ENCODE measurements around the gene ALDH6A1. TPM values are rescaled to one million over a fixed set of nuclear protein-coding genes. Genes with fewer than 3 reads are reported as not detected.
A peak's percentile ranks its signal among the peaks of the same experiment; 100 is the strongest.

The ALDH6A1 gene
- total and polyA plus RNA-seq, 2 of the 13 experiments (the other 11 are each of a cell fraction or from before 2014, with no cell fraction given): 26.9 to 49.9 TPM

DNA sequence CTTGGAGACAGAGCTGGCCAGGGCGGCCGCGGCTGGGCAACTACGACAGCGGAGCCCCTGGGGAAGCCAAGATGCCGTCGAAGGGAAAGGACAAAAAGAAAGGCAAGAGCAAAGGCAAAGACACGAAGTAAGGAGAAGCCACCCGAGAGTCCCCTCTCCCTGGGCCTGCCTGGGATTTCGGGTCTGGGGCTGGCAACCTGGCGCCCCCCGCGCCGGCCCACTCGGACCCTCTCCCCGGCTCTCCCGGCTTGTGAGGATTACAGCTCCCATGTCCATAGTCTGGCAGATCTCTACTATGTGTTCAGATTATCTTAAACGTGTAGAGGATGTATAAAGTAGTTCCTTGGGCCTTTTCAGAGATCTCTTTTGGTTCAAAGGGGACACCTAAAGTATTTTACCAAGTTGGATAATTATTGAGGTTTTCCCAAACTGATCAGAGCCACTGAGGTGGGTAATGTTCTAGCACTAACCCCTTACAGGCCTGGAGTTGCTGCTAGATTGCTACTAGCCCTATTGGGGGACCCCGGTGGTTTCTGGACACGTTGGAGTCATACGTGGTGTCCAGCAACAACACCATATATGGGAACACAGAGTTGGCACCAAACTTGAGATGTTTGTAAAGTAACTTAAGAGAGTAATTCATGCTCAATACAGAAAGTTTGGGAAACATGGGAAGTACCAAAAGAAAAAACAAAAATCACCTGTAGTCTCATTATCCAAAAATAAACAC is 64.7 kb downstream of the ALDH6A1 start (continued):
- TF ChIP-seq, protein P1, sequence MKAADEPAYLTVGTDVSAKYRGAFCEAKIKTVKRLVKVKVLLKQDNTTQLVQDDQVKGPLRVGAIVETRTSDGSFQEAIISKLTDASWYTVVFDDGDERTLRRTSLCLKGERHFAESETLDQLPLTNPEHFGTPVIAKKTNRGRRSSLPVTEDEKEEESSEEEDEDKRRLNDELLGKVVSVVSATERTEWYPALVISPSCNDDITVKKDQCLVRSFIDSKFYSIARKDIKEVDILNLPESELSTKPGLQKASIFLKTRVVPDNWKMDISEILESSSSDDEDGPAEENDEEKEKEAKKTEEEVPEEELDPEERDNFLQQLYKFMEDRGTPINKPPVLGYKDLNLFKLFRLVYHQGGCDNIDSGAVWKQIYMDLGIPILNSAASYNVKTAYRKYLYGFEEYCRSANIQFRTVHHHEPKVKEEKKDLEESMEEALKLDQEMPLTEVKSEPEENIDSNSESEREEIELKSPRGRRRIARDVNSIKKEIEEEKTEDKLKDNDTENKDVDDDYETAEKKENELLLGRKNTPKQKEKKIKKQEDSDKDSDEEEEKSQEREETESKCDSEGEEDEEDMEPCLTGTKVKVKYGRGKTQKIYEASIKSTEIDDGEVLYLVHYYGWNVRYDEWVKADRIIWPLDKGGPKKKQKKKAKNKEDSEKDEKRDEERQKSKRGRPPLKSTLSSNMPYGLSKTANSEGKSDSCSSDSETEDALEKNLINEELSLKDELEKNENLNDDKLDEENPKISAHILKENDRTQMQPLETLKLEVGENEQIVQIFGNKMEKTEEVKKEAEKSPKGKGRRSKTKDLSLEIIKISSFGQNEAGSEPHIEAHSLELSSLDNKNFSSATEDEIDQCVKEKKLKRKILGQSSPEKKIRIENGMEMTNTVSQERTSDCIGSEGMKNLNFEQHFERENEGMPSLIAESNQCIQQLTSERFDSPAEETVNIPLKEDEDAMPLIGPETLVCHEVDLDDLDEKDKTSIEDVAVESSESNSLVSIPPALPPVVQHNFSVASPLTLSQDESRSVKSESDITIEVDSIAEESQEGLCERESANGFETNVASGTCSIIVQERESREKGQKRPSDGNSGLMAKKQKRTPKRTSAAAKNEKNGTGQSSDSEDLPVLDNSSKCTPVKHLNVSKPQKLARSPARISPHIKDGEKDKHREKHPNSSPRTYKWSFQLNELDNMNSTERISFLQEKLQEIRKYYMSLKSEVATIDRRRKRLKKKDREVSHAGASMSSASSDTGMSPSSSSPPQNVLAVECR (CRISPR knock-in tag; IDR thresholded peaks at IDR 0.05; ENCODE audit: borderline replicate concordance): peak; percentile 81; the same call in 1 of the 2 replicates
- TF ChIP-seq SP1 (IDR thresholded peaks at IDR 0.05): no peak
- no peak for TF ChIP-seq SP1 (CRISPR knock-in tag; IDR thresholded peaks at IDR 0.05)
- TF ChIP-seq RFX3 (CRISPR knock-in tag; IDR thresholded peaks at IDR 0.05): peak; percentile 90

DNA sequence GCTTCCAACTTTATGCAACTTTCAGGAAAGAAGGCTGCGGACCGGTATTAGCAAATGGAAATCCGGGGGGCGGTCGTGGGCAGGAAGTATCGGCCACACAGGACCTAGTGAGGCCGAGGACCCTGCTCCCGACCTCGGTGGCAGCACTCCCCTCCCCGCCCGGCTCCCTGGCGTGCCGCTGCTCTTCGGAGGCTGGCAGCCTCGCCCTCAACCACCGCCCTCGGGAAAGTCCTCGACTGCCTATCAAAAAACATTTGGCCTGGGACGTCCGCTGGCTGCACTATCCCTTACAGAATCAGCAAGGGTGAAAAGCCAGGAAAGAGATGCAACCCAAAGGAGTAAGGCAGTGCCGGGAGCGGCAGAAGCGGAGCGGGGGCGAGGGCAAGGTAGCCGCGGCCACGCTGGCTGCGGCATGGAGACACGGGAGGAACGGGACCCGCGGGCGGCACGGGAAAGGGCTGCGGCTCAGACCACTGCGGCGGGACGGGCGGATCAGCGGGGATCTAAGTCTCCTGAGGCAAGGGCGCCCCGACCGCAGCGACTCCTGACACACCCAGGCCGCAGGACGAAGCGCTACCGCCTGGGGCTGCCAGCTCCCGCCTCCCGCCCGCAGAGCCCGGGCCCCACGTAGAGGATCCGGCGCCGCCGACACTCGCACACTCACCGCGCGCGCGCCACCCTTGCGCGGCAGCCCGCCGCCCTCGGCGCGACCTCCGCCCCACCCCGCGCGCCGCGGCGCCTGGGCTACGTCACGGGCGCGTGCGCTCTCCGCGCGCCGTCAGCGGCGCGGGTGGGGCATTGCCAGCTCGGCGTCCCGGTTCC is 65.5 kb downstream of the ALDH6A1 start, which contains the start of the genes BBOF1 and ENTPD5:
BBOF1 (plus strand) TSS at position 764 of the 822 bp plus-strand sequence. CDS start 130 bp downstream, outside the sequence.
ENTPD5 (minus strand) TSS at position 703 of the 822 bp plus-strand sequence. CDS start 31,186 bp downstream, outside the sequence.
- under 1% methylated on average over 33 of the region's 93 CpGs for WGBS (ENCODE audit: low lambda C conversion rate)
- Histone ChIP-seq H3K4me1 (ENCODE audit: insufficient read depth, low read length) (peaks cover 70% of the 10 kb centered on the region), H3K27ac (ENCODE audit: extremely low read length, insufficient read depth, low read length) (peak within 1 kb of the TSS; percentile 96), H3K4me2 (ENCODE audit: low read depth, low read length) (peak within 1 kb of the TSS; percentile 94), H3K9ac (ENCODE audit: insufficient read depth, low read depth, low read length) (peak within 1 kb of the TSS; percentile 99), H3K79me2 (ENCODE audit: insufficient read depth, low read length) (peaks cover 19% of the 10 kb centered on the region), H3K4me3 (replicated peaks in 1 of 3; ENCODE audit: insufficient read depth in 1 of 3, low read depth in 2 of 3, low read length in 3 of 3) (peak within 1 kb of the TSS; percentile 82 to 91 (median 89)), H3K9me3 (ENCODE audit: low read length) (no peaks in the 10 kb centered on the region), H3K36me3 (replicated peaks in 1 of 2; ENCODE audit: control insufficient read depth in 1 of 2, insufficient read depth in 2 of 2, low read length in 2 of 2) (no peaks in the 10 kb centered on the region), H2AFZ (ENCODE audit: low read length) (peak within 1 kb of the TSS; percentile 80), H3K27me3 (ENCODE audit: control insufficient read depth in 1 of 2, insufficient read depth in 2 of 2, low read length in 2 of 2) (no peaks in the 10 kb centered on the region), H4K20me1 (ENCODE audit: insufficient read depth, low read length) (no peaks in the 10 kb centered on the region)
- BruUV-seq (replicated peaks): no TSS peak
- in situ Hi-C loops (cut with HindIII; ENCODE audit: extremely low pct_ligation_motif_present, low pct_unique_long_range_greater_than_20kb) (loop anchor here (5.0 kb wide), 1 partner anchor 66 kb away; the partner anchor contains the start of genes COQ6 and FAM161B), intact Hi-C loops (cut with micrococcal nuclease; ENCODE audit: unreplicated experiment) (loop anchor here (1.0 kb wide), 1 partner anchor 21 kb away; no protein-coding TSS in a partner anchor)
- ATAC-seq: peak; percentile 86
- no peak for FAIRE-seq
- CTCF ChIA-PET (ENCODE audit: low intra/inter-chr PET ratio, low total read pairs): no interaction called here
- POLR2A ChIA-PET: interaction anchor here (0.7 to 2.2 kb wide), 10 partner anchors 14 to 167 kb away, joined by 3 to 70 read pairs (median 6); partner anchors contain the start of genes COQ6, FAM161B, PTGR2 and ZNF410
- DNase-seq (ENCODE audit: low spot score): peak; percentile 61
- TF ChIP-seq TP53 (CRISPR knock-in tag; conservative IDR thresholded peaks at IDR 0.05): no peak
- peak; percentile 47; the same call in 1 of the 2 replicates for TF ChIP-seq HIVEP1 (CRISPR knock-in tag; IDR thresholded peaks at IDR 0.05)
- TF ChIP-seq, protein P2, sequence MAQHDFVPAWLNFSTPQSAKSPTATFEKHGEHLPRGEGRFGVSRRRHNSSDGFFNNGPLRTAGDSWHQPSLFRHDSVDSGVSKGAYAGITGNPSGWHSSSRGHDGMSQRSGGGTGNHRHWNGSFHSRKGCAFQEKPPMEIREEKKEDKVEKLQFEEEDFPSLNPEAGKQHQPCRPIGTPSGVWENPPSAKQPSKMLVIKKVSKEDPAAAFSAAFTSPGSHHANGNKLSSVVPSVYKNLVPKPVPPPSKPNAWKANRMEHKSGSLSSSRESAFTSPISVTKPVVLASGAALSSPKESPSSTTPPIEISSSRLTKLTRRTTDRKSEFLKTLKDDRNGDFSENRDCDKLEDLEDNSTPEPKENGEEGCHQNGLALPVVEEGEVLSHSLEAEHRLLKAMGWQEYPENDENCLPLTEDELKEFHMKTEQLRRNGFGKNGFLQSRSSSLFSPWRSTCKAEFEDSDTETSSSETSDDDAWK (CRISPR knock-in tag; IDR thresholded peaks at IDR 0.05): no peak
- TF ChIP-seq KLF15 (CRISPR knock-in tag; IDR thresholded peaks at IDR 0.05; ENCODE audit: borderline replicate concordance): peak; percentile 52; the same call in 1 of the 2 replicates
- 0 out of 2 replicates have a peak, but pooled peaks have one; percentile 60 for TF ChIP-seq NFATC3 (CRISPR knock-in tag; IDR thresholded peaks at IDR 0.05)
- 0 out of 2 replicates have a peak, but pooled peaks have one; percentile 60 for TF ChIP-seq ZNF205 (CRISPR knock-in tag; IDR thresholded peaks at IDR 0.05)
- peak; percentile 3 for TF ChIP-seq IKZF4 (CRISPR knock-in tag; IDR thresholded peaks at IDR 0.05; ENCODE audit: borderline replicate concordance, low read depth, not compliant biosample characterization)
- no peak for TF ChIP-seq ZSCAN30 (CRISPR knock-in tag; IDR thresholded peaks at IDR 0.05)
- TF ChIP-seq ZKSCAN5 (CRISPR knock-in tag; IDR thresholded peaks at IDR 0.05): no peak
- TF ChIP-seq HNRNPUL1 (IDR thresholded peaks at IDR 0.05; ENCODE audit: low read depth, low read length): no peak
- TF ChIP-seq ZFAT (CRISPR knock-in tag; conservative IDR thresholded peaks at IDR 0.05): no peak
- TF ChIP-seq SMAD9 (CRISPR knock-in tag; IDR thresholded peaks at IDR 0.05): no peak

All from HepG2 (cell line).